Left colon (tissue), 2 donors: ENCODE data around the gene GPR34. TPM values are rescaled to one million over a fixed set of nuclear protein-coding genes. Genes with fewer than 3 reads are reported as not detected.

ENCODE experiments used
- ATAC-seq: fragments of 200-7000 bp; cut with Tn5 transposase; one replicate; pipeline ENCODE4 v1.9.1; 2020; ENCODE audit warnings: mild to moderate bottlenecking, moderate library complexity
- DNase-seq, 2 donors: peaks; one replicate each; pipeline ENCODE4 v3.0.0-alpha.2; 2020
- intact Hi-C, 2 donors: fragments of 100-400 bp; cut with DNase I in 1 of 2; cut with micrococcal nuclease in 1 of 2; formaldehyde crosslinking; loops; one replicate each; pipeline versions ENCODE4 v1.11.2 to v1.14.0; 2022; cut with DNase I, micrococcal nuclease
- total RNA-seq, 2 donors: library from RNA; stranded (reverse); fragmentation: NEBNext Ultra II Directional; extraction: Animal tissue kit (Norgen Biotek cat#: 25700); gene quantifications; one replicate each; pipeline ENCODE4 v1.2.1, GENCODE V29; 2021
- donor health status: DM: no; HTN: no; CAD: no.
- donor health status: DM: yes; HTN: yes; CAD: no.

Gene GPR34
- total RNA-seq, 2 donors from 2014 or later = 2.2 to 7.2 TPM

DNA sequence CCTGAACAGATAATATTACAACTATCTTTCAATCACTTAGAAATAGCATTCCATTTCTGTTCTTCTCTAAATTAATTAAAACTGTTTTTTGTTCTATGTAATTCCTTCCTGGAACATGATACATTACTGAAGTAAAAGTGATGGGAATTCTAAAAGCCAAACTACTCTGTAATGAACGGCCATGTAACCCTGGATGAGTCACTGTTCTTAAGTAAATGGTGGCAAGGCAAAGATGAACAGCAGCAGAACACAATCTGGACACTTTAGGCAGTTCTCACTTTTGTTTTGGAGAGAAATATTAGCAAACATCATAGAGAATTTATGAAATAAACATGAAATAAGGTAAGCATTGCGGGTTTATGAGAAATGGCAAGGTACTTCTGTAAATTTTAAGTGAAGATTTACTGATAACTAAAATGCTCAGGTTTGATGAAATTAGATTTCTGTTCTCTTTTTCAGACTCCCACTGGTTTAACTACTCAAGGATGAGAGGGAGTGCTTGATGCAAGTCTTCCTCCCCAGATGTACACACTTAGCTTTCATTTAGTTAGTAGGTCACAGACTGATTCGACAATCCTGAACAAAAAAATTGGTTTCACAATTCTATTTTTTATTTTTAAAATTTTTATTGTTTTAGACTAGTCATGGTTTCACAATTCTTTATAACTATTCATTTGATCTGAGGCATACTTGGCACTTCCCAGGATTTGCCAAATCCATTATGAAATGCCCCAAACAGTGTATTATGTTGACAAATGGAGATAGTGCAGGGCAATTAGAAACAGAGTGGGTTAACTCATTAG, 34.2 kb downstream of the GPR34 start:
- ATAC-seq (no peak), DNase-seq (no peak)
- intact Hi-C loops = no loop called here

GRCh38 chrX:41723826-41724225, 35.1 kb downstream of the GPR34 start, which contains the start of gene GPR82:
Gene GPR82 (plus strand): TSS chrX:41724181. CDS start chrX:41727027, 2,846 bp downstream.
- intact Hi-C loops = no loop called here
- peak; percentile 18 for ATAC-seq
- no peak for DNase-seq

- intact Hi-C loops = no loop called here
- DNase-seq (no peak), ATAC-seq (no peak)
Measured at GRCh38 chrX:41728125-41728524, 39.4 kb downstream of the GPR34 start.

DNA sequence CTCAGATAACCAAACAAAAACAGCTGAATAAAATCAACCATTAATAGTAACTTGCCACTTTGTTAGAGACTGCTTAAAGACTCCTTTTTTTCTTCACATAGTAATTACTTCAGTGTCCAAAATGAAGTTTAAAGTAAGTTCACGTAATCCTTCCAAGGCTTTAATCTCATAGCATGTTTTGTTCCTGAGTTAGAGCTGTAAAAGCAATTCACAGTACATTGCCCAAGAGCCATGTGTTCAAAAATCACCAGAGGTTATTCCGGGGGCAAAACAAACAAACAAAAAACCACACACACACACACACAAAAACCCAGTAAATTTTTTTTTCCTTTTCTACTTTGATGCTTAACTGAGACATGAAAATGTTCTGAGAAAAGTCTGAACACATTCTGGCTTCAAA, 41.3 kb downstream of the GPR34 start:
- ATAC-seq = no peak
- DNase-seq = no peak
- intact Hi-C loops = no loop called here

- intact Hi-C loops = no loop called here
Measured at GRCh38 chrX:41732260-41732659, 43.5 kb downstream of the GPR34 start.

DNA sequence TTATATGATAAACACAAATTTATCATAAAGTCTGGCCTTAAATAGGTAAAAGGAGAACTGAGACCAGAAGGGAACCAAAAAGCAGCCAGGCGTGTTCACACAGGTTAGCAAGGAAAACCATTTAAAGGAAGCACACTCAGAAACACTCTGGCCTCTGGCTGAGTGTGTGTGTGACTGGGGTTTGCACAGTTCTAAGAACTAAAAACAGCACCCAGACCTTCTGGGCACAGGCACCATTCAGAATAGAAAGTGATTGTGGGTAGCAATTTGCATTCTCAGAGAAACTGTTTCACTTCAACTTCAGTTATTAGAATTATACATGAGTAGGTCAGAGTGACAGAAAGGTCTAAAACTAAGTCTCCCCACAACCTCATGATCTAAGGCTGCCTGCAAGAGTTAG, 45.2 kb downstream of the GPR34 start:
- no peak for DNase-seq
- intact Hi-C loops = no loop called here
- ATAC-seq = no peak

More at GRCh38 chrX:41732260-41732659, 43.5 kb downstream of the GPR34 start:
- ATAC-seq = no peak
- no peak for DNase-seq

DNA sequence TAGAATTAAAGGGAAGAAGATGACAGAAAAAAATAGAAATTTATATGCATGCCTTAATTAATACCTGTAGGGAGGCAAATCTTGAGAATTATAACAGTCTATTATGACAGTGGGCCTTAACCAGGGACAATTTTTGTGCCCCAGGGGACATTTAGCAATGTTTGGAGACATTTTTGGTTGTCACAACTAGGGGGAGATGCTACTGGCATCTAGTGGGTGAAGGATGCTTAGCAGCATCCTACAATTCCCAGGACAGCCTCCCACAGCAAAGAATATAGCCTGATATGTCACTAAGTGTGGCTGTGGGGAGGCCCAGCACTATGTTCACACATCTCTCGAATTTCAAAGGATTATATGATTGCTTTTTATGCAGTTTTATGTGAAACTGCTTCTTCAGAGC, 45.8 kb downstream of the GPR34 start:
- DNase-seq = no peak
- no peak for ATAC-seq
- intact Hi-C loops = no loop called here

GRCh38 chrX:41737065-41737464, 48.3 kb downstream of the GPR34 start:
- intact Hi-C loops = no loop called here
- no peak for ATAC-seq
- no peak for DNase-seq

DNA sequence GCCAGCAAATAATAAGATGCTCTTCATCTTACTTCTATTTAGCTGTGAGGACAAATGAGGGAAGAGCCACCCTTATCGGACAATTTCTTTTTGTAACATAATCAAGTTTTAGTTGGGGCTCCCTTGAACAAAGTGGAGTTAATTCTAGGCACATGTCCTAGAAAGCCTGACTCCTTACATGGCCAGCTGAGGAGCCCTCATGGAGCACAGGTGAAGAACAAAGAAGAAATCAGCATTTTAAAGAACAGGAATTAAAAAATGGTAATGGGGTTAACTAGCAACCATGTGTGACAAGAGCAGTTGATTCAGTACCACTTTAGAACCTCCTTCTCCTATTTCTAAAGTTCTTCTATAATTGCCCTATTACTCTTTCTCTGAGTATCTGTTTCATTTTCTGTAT, 51.1 kb downstream of the GPR34 start:
- no peak for DNase-seq
- intact Hi-C loops = no loop called here
- ATAC-seq = no peak

Other genes with a start within 250 kb of the GPR34 start
- gene NYX, start 241.6 kb upstream of the GPR34 start, total RNA-seq = not detected
- under 1 TPM; 0.31 to 0.56 TPM for gene GPR82, start 35.2 kb downstream of the GPR34 start, total RNA-seq
- 100 to 1,000 TPM in 1 of 2 donors, 10 to 100 TPM in 1; 88.3 to 112 TPM for gene CASK, start 234.6 kb downstream of the GPR34 start, total RNA-seq